ENCODE results near the gene RYR2. TPM values are rescaled to one million over a fixed set of nuclear protein-coding genes. Genes with fewer than 3 reads are reported as not detected.

The RYR2 gene
- total RNA-seq, 1 experiment from 2014 or later = 2.8 TPM

DNA sequence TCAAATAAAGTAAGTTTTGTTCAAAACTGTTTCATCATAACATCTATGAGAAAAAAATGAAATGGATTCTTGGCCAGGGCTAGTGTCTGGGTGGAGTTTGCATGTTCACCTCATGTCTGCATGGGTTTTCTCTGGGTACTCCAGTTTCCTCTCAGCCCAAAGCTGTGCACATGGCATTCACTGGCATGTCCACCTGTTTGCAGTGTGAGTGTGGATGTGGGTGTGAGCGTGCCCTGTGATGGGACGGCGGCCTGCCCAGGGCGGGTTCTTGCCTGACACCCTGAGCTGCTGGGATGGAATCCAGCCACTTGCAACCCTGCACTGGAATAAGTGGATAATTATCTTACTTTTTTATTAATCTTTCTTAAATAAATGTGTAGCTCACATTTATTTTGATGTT, 185.5 kb downstream of the RYR2 start:
- CTCF ChIA-PET = no interaction called here
- H3K9me3 ChIP-seq (ENCODE audit: low read depth, low read length, poor library complexity, severe bottlenecking) = no peaks in the 10 kb centered on the region
- no TSS peak for BruUV-seq (replicated peaks)

DNA sequence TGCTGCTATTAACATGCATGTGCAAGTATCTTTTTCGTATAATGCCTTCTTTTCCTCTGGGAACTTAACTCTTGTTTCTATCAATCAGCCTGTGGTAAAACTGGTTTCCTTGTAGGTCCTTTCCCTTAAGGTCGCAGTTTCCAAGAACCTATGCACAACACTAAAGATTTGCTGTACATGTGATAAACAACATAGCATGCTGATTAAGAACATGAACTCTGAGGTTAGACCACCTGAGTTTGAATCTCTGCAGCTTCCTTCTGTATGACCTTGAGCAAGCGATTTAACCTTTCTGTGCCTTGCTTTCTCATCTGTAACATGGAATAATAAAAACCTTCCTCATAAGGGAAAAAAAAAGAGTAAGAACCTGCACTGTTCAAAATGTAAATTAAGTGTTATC, 186.4 kb downstream of the RYR2 start:
- Histone ChIP-seq H3K27me3 (replicated peaks; ENCODE audit: insufficient read depth, low read depth, low read length, poor library complexity) (no peaks in the 10 kb centered on the region), H3K9me3 (ENCODE audit: low read depth, low read length, poor library complexity, severe bottlenecking) (no peaks in the 10 kb centered on the region), H3K4me3 (ENCODE audit: low read depth, low read length, poor library complexity, severe bottlenecking) (no peak overlapping the region), H3K4me1 (ENCODE audit: insufficient read depth, low read length, poor library complexity, severe bottlenecking) (no peaks in the 10 kb centered on the region), H3K27ac (ENCODE audit: low read depth, low read length, poor library complexity, severe bottlenecking) (no peak overlapping the region), H3K36me3 (ENCODE audit: insufficient read depth, low read length, poor library complexity, severe bottlenecking) (no peaks in the 10 kb centered on the region)
- DNase-seq (ENCODE audit: low spot score) = no peak
- intact Hi-C loops (cut with micrococcal nuclease; ENCODE audit: unreplicated experiment) = no loop called here
- no peak for TF ChIP-seq CTCF (conservative IDR thresholded peaks at IDR 0.05; ENCODE audit: low read depth, low read length)
- TF ChIP-seq EZH2 (IDR thresholded peaks at IDR 0.05; ENCODE audit: borderline replicate concordance, low read depth, low read length, poor library complexity, severe bottlenecking) = no peak
- POLR2A ChIA-PET (ENCODE audit: low non-redundant PET) = no interaction called here
- BruUV-seq (replicated peaks) = no TSS peak
- CTCF ChIA-PET = no interaction called here

More for the DNA sequence above, 185.5 kb downstream of the RYR2 start:
- TF ChIP-seq EZH2 (IDR thresholded peaks at IDR 0.05; ENCODE audit: borderline replicate concordance, low read depth, low read length, poor library complexity, severe bottlenecking) = no peak
- no peak for TF ChIP-seq CTCF (conservative IDR thresholded peaks at IDR 0.05; ENCODE audit: low read depth, low read length)
- Histone ChIP-seq H3K27ac (ENCODE audit: low read depth, low read length, poor library complexity, severe bottlenecking) (no peak overlapping the region), H3K36me3 (ENCODE audit: insufficient read depth, low read length, poor library complexity, severe bottlenecking) (no peaks in the 10 kb centered on the region), H3K27me3 (replicated peaks; ENCODE audit: insufficient read depth, low read depth, low read length, poor library complexity) (no peaks in the 10 kb centered on the region), H3K4me1 (ENCODE audit: insufficient read depth, low read length, poor library complexity, severe bottlenecking) (no peaks in the 10 kb centered on the region), H3K4me3 (ENCODE audit: low read depth, low read length, poor library complexity, severe bottlenecking) (no peak overlapping the region)
- intact Hi-C loops (cut with micrococcal nuclease; ENCODE audit: unreplicated experiment) = no loop called here
- DNase-seq (ENCODE audit: low spot score) = no peak
- POLR2A ChIA-PET (ENCODE audit: low non-redundant PET) = no interaction called here

- BruUV-seq (replicated peaks) = no TSS peak
- Histone ChIP-seq H3K9me3 (ENCODE audit: low read depth, low read length, poor library complexity, severe bottlenecking) (no peaks in the 10 kb centered on the region), H3K36me3 (ENCODE audit: insufficient read depth, low read length, poor library complexity, severe bottlenecking) (no peaks in the 10 kb centered on the region), H3K27ac (ENCODE audit: low read depth, low read length, poor library complexity, severe bottlenecking) (no peak overlapping the region), H3K4me1 (ENCODE audit: insufficient read depth, low read length, poor library complexity, severe bottlenecking) (no peaks in the 10 kb centered on the region), H3K4me3 (ENCODE audit: low read depth, low read length, poor library complexity, severe bottlenecking) (no peak overlapping the region), H3K27me3 (replicated peaks; ENCODE audit: insufficient read depth, low read depth, low read length, poor library complexity) (no peaks in the 10 kb centered on the region)
- TF ChIP-seq CTCF (conservative IDR thresholded peaks at IDR 0.05; ENCODE audit: low read depth, low read length) (no peak), EZH2 (IDR thresholded peaks at IDR 0.05; ENCODE audit: borderline replicate concordance, low read depth, low read length, poor library complexity, severe bottlenecking) (no peak)
- ChIA-PET CTCF (no interaction called here), POLR2A (ENCODE audit: low non-redundant PET) (no interaction called here)
- no peak for DNase-seq (ENCODE audit: low spot score)
- intact Hi-C loops (cut with micrococcal nuclease; ENCODE audit: unreplicated experiment) = no loop called here
These were observed 187.3 kb downstream of the RYR2 start for GRCh38 chr1:237229333-237229732.

Data from A673 (cell line).